ENCODE results near the gene HEMGN.

GRCh38 chr9:97943308-97943855, 5.4 kb upstream of the HEMGN start:
- TF ChIP-seq, protein P1, sequence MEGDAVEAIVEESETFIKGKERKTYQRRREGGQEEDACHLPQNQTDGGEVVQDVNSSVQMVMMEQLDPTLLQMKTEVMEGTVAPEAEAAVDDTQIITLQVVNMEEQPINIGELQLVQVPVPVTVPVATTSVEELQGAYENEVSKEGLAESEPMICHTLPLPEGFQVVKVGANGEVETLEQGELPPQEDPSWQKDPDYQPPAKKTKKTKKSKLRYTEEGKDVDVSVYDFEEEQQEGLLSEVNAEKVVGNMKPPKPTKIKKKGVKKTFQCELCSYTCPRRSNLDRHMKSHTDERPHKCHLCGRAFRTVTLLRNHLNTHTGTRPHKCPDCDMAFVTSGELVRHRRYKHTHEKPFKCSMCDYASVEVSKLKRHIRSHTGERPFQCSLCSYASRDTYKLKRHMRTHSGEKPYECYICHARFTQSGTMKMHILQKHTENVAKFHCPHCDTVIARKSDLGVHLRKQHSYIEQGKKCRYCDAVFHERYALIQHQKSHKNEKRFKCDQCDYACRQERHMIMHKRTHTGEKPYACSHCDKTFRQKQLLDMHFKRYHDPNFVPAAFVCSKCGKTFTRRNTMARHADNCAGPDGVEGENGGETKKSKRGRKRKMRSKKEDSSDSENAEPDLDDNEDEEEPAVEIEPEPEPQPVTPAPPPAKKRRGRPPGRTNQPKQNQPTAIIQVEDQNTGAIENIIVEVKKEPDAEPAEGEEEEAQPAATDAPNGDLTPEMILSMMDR (IDR thresholded peaks at IDR 0.05) = no peak
- TF ChIP-seq POLR2A (IDR thresholded peaks at IDR 0.05) = no peak
